ENCODE data around the gene COX14.
A peak's percentile ranks its signal among the peaks of the same experiment; 100 is the strongest.

The COX14 gene

DNA sequence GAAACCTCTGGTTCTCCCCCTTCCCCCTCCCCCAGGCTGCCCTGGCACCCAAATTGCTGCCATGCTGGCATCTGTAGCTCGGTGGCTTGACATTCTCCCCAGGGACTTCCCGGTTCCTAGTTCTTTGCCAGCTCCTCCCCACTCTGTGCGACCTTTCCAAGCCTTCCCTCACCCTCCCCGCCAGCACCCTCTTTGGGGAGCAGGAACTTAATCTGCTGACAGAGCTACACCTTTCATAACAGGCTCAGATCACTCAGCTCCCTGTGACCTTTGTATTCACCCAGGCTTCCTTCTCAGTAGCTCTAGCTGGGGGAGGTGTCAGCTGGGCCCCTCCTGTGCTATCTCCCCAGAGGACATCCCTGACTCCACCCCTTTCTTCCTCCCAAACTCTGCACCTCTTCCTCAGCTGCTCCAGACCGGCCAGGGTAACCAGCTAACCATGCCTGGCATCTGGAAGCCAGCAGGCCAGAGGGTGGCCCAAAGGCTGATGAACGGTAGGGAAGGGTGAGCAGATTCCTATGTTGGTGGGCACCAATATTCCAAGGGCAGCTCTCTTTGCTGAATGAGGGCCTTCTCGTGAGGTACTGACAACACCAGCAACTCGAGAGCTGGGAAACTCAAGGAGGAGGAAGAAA, 1.8 kb upstream of the COX14 start:
- peaks cover 3% of the 10 kb centered on the region; the same call in 1 of the 2 replicates for H3K4me1 ChIP-seq (ENCODE audit: control insufficient read depth, insufficient read depth, low read length)
- POLR2A ChIA-PET: interaction anchor here (0.9 to 5.0 kb wide), 5 partner anchors 7 to 173 kb away, joined by 4 to 68 read pairs (median 32); partner anchors contain the start of genes CERS5, GPD1, LIMA1 and SMARCD1
- H3K27ac ChIP-seq (ENCODE audit: extremely low read depth, low read depth, low read length): peak overlapping the region; percentile 27; the same call in 1 of the 2 replicates
- CTCF ChIA-PET: interaction anchor here (0.6 to 5.1 kb wide), 18 partner anchors 9 to 222 kb away, joined by 3 to 53 read pairs (median 6); partner anchors contain the start of genes CERS5, GPD1 and SMARCD1
- H3K4me3 ChIP-seq (ENCODE audit: low read depth, low read length): no peak overlapping the region
- no peaks in the 10 kb centered on the region; a peak in 1 of 3 replicates for H3K36me3 ChIP-seq (ENCODE audit: control insufficient read depth in 2 of 2, insufficient read depth in 1 of 2, low read length in 2 of 2)
- no peaks in the 10 kb centered on the region for H3K9me3 ChIP-seq (ENCODE audit: control insufficient read depth, insufficient read depth, low read depth, low read length)
- TF ChIP-seq IKZF3 (tag by site-specific recombination; IDR thresholded peaks at IDR 0.05) (no peak), ZNF571 (tag by site-specific recombination; IDR thresholded peaks at IDR 0.05) (no peak), ZNF48 (tag by site-specific recombination; IDR thresholded peaks at IDR 0.05) (no peak), ZNF16 (tag by site-specific recombination; IDR thresholded peaks at IDR 0.05; ENCODE audit: low read depth) (no peak), TRIM28 (IDR thresholded peaks at IDR 0.05; ENCODE audit: borderline replicate concordance, low read length) (no peak), GLI2 (tag by site-specific recombination; IDR thresholded peaks at IDR 0.05; ENCODE audit: borderline replicate concordance, low read depth) (no peak), ZNF558 (tag by site-specific recombination; IDR thresholded peaks at IDR 0.05) (no peak), ZNF677 (tag by site-specific recombination; IDR thresholded peaks at IDR 0.05) (no peak), ZNF214 (tag by site-specific recombination; IDR thresholded peaks at IDR 0.05; ENCODE audit: borderline replicate concordance) (no peak), ZNF624 (tag by site-specific recombination; IDR thresholded peaks at IDR 0.05) (no peak), ZSCAN30 (tag by site-specific recombination; IDR thresholded peaks at IDR 0.05) (no peak), ZNF830 (tag by site-specific recombination; IDR thresholded peaks at IDR 0.05; ENCODE audit: low read depth) (no peak), KLF8 (tag by site-specific recombination; IDR thresholded peaks at IDR 0.05) (no peak), ZNF621 (tag by site-specific recombination; IDR thresholded peaks at IDR 0.05) (no peak), ZNF664 (tag by site-specific recombination; IDR thresholded peaks at IDR 0.05) (no peak), ZBTB20 (tag by site-specific recombination; IDR thresholded peaks at IDR 0.05) (no peak), ZNF629 (tag by site-specific recombination; IDR thresholded peaks at IDR 0.05) (no peak), ZNF544 (tag by site-specific recombination; IDR thresholded peaks at IDR 0.05) (no peak), ZNF776 (tag by site-specific recombination; IDR thresholded peaks at IDR 0.05; ENCODE audit: borderline replicate concordance) (no peak), SETDB1 (IDR thresholded peaks at IDR 0.05; ENCODE audit: insufficient read length, low read length) (no peak), ZNF174 (tag by site-specific recombination; IDR thresholded peaks at IDR 0.05) (no peak), ZNF146 (tag by site-specific recombination; IDR thresholded peaks at IDR 0.05) (no peak), ZNF707 (tag by site-specific recombination; IDR thresholded peaks at IDR 0.05) (no peak), ZNF501 (tag by site-specific recombination; IDR thresholded peaks at IDR 0.05) (no peak), ZNF701 (tag by site-specific recombination; IDR thresholded peaks at IDR 0.05) (no peak)
- TF ChIP-seq, protein P1, sequence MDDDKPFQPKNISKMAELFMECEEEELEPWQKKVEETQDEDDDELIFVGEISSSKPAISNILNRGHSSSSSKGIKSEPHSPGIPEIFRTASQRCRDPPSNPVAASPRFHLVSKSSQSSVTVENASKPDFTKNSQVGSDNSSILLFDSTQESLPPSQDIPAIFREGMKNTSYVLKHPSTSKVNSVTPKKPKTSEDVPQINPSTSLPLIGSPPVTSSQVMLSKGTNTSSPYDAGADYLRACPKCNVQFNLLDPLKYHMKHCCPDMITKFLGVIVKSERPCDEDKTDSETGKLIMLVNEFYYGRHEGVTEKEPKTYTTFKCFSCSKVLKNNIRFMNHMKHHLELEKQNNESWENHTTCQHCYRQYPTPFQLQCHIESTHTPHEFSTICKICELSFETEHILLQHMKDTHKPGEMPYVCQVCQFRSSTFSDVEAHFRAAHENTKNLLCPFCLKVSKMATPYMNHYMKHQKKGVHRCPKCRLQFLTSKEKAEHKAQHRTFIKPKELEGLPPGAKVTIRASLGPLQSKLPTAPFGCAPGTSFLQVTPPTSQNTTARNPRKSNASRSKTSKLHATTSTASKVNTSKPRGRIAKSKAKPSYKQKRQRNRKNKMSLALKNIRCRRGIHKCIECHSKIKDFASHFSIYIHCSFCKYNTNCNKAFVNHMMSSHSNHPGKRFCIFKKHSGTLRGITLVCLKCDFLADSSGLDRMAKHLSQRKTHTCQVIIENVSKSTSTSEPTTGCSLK (tag by site-specific recombination; IDR thresholded peaks at IDR 0.05): no peak
- TF ChIP-seq, protein P2, sequence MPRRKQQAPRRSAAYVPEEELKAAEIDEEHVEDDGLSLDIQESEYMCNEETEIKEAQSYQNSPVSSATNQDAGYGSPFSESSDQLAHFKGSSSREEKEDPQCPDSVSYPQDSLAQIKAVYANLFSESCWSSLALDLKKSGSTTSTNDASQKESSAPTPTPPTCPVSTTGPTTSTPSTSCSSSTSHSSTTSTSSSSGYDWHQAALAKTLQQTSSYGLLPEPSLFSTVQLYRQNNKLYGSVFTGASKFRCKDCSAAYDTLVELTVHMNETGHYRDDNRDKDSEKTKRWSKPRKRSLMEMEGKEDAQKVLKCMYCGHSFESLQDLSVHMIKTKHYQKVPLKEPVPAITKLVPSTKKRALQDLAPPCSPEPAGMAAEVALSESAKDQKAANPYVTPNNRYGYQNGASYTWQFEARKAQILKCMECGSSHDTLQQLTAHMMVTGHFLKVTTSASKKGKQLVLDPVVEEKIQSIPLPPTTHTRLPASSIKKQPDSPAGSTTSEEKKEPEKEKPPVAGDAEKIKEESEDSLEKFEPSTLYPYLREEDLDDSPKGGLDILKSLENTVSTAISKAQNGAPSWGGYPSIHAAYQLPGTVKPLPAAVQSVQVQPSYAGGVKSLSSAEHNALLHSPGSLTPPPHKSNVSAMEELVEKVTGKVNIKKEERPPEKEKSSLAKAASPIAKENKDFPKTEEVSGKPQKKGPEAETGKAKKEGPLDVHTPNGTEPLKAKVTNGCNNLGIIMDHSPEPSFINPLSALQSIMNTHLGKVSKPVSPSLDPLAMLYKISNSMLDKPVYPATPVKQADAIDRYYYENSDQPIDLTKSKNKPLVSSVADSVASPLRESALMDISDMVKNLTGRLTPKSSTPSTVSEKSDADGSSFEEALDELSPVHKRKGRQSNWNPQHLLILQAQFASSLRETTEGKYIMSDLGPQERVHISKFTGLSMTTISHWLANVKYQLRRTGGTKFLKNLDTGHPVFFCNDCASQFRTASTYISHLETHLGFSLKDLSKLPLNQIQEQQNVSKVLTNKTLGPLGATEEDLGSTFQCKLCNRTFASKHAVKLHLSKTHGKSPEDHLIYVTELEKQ (tag by site-specific recombination; IDR thresholded peaks at IDR 0.05; ENCODE audit: borderline replicate concordance): no peak
- TF ChIP-seq, protein P3, sequence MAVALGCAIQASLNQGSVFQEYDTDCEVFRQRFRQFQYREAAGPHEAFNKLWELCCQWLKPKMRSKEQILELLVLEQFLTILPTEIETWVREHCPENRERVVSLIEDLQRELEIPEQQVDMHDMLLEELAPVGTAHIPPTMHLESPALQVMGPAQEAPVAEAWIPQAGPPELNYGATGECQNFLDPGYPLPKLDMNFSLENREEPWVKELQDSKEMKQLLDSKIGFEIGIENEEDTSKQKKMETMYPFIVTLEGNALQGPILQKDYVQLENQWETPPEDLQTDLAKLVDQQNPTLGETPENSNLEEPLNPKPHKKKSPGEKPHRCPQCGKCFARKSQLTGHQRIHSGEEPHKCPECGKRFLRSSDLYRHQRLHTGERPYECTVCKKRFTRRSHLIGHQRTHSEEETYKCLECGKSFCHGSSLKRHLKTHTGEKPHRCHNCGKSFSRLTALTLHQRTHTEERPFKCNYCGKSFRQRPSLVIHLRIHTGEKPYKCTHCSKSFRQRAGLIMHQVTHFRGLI (tag by site-specific recombination; IDR thresholded peaks at IDR 0.05): no peak
- TF ChIP-seq, protein P4, sequence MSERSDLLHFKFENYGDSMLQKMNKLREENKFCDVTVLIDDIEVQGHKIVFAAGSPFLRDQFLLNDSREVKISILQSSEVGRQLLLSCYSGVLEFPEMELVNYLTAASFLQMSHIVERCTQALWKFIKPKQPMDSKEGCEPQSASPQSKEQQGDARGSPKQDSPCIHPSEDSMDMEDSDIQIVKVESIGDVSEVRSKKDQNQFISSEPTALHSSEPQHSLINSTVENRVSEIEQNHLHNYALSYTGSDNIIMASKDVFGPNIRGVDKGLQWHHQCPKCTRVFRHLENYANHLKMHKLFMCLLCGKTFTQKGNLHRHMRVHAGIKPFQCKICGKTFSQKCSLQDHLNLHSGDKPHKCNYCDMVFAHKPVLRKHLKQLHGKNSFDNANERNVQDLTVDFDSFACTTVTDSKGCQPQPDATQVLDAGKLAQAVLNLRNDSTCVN (tag by site-specific recombination; optimal IDR thresholded peaks at IDR 0.05): no peak
- TF ChIP-seq, protein P5, sequence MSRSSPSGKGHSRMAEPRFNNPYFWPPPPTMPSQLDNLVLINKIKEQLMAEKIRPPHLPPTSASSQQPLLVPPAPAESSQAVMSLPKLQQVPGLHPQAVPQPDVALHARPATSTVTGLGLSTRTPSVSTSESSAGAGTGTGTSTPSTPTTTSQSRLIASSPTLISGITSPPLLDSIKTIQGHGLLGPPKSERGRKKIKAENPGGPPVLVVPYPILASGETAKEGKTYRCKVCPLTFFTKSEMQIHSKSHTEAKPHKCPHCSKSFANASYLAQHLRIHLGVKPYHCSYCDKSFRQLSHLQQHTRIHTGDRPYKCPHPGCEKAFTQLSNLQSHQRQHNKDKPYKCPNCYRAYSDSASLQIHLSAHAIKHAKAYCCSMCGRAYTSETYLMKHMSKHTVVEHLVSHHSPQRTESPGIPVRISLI (tag by site-specific recombination; IDR thresholded peaks at IDR 0.05): no peak

Measured in HEK293 (cell line).